ENCODE results near the gene FXYD7.
"Not testable (repeated sequence)": the region's sequence is repeated elsewhere in the genome, so short reads cannot be mapped to it uniquely, and the experiment has no call there.

FXYD7 gene

DNA sequence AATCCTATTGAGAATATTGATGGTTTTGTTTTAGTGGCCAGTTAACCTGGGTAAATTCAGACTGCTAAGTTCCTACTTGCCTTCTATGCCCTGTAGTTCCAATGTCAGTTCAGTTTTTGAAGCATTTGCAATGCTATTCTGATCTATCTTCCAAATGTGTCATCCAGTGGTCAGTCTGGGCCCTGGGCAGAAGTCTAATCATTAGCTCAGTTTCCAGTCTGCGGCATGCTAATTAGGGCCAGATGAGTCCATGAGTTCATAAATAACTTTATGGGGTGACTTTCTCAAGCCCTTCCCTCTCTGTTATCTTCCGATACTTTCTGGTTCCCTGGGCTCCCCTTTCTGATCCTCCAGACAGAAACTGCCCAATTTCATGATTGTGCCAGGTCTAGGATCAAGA lies 52.8 kb downstream of the FXYD7 start:
- H3K4me3 ChIP-seq (replicated peaks; ENCODE audit: low read depth, low read length), result no peak overlapping the region
- no peak for DNase-seq (ENCODE audit: extremely low read depth, insufficient read length)
- TF ChIP-seq, protein P1, sequence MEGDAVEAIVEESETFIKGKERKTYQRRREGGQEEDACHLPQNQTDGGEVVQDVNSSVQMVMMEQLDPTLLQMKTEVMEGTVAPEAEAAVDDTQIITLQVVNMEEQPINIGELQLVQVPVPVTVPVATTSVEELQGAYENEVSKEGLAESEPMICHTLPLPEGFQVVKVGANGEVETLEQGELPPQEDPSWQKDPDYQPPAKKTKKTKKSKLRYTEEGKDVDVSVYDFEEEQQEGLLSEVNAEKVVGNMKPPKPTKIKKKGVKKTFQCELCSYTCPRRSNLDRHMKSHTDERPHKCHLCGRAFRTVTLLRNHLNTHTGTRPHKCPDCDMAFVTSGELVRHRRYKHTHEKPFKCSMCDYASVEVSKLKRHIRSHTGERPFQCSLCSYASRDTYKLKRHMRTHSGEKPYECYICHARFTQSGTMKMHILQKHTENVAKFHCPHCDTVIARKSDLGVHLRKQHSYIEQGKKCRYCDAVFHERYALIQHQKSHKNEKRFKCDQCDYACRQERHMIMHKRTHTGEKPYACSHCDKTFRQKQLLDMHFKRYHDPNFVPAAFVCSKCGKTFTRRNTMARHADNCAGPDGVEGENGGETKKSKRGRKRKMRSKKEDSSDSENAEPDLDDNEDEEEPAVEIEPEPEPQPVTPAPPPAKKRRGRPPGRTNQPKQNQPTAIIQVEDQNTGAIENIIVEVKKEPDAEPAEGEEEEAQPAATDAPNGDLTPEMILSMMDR (IDR thresholded peaks at IDR 0.05; ENCODE audit: insufficient read depth, low read length, poor library complexity, severe bottlenecking), result no peak
- no peaks in the 10 kb centered on the region for H3K36me3 ChIP-seq (ENCODE audit: control insufficient read depth, insufficient read depth, low read length)
- H3K27me3 ChIP-seq (replicated peaks; ENCODE audit: control insufficient read depth, insufficient read depth, low read length), result no peaks in the 10 kb centered on the region

- not testable (repeated sequence) for H3K4me3 ChIP-seq (replicated peaks; ENCODE audit: low read depth, low read length); H3K36me3 ChIP-seq (ENCODE audit: control insufficient read depth, insufficient read depth, low read length); DNase-seq (ENCODE audit: extremely low read depth, insufficient read length); H3K27me3 ChIP-seq (replicated peaks; ENCODE audit: control insufficient read depth, insufficient read depth, low read length)
Observed at GRCh38 chr19:35196861-35197260, 53.8 kb downstream of the FXYD7 start.

- Histone ChIP-seq H3K4me3 (replicated peaks; ENCODE audit: low read depth, low read length) (no peak overlapping the region), H3K27me3 (replicated peaks; ENCODE audit: control insufficient read depth, insufficient read depth, low read length) (no peaks in the 10 kb centered on the region), H3K36me3 (ENCODE audit: control insufficient read depth, insufficient read depth, low read length) (no peaks in the 10 kb centered on the region)
- no peak for DNase-seq (ENCODE audit: extremely low read depth, insufficient read length)
- TF ChIP-seq, protein P1 (IDR thresholded peaks at IDR 0.05; ENCODE audit: insufficient read depth, low read length, poor library complexity, severe bottlenecking), result no peak
Observed at GRCh38 chr19:35199481-35199880, 56.4 kb downstream of the FXYD7 start.

DNA sequence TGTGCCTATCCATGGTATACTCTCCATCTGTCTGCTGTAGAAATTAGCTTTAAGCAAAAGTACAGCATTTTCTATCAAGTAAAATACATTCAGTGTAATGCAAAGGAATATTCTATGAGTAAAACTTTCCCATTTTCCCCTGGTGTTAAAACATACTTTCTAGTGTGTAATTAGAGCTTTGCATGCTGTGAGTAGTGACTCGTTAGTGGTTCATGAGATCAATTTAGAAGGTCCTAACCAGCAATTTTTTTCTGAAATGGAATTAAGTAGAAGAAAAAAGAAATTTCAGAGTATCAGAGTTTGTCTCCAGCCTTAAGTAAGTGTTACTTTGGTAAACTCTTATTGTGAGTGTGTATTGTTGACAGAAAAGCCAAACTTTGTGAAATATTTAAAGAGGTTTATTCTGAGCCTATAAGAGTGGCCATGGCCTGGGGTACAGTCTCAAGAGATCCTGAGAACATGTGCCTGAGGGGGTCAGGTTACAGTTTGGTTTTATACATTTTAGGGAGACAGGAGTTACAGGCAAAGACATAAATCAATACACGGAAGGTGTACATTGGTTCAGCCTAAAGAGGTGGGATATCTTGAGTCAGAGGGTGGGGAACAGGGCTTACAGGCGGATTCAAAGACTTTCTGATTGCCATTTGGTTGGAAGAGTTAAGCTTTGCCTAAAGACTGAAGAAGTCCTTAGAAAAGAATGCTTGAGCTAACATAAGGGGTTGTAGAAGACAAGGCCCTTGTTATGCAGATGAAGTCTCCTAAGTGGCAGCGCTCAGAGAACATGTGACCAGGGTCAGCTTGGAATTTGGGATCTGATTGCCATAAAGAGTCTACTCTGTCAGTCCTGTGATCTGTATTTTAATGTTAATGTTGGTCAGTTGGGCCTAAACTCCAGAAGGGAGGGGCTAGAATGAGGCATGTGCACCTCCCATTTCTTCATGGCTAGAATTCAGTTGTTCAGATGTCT lies 60.0 kb downstream of the FXYD7 start:
- Histone ChIP-seq H3K27me3 (replicated peaks; ENCODE audit: control insufficient read depth, insufficient read depth, low read length) (no peaks in the 10 kb centered on the region), H3K36me3 (ENCODE audit: control insufficient read depth, insufficient read depth, low read length) (no peaks in the 10 kb centered on the region), H3K4me3 (replicated peaks; ENCODE audit: low read depth, low read length) (no peak overlapping the region)
- DNase-seq (ENCODE audit: extremely low read depth, insufficient read length), result no peak
- TF ChIP-seq, protein P1 (IDR thresholded peaks at IDR 0.05; ENCODE audit: insufficient read depth, low read length, poor library complexity, severe bottlenecking), result no peak

Data from GM06990 (cell line).